Measurements from ENCODE around the gene UNC45B. TPM values are rescaled to one million over a fixed set of nuclear protein-coding genes. Genes with fewer than 3 reads are reported as not detected.
"Not testable (repeated sequence)": the region's sequence is repeated elsewhere in the genome, so short reads cannot be mapped to it uniquely, and the experiment has no call there.

UNC45B gene
- total RNA-seq (2014; rRNA removed; shearing (Covaris generic)) = not detected in 2 replicates
- not detected in 2 replicates for polyA plus RNA-seq (2015; cell fraction: cytosol; rRNA removed)
- polyA plus RNA-seq (2015; cell fraction: nucleus; rRNA removed) = 0.06 TPM in 1 of 2 replicates, not detected in the other

- no peak for DNase-seq (ENCODE audit: low read depth, low spot score)
- in situ Hi-C loops (cut with HindIII; ENCODE audit: low pct_unique_long_range_greater_than_20kb, low sequenced_read_pairs) = no loop called here
These were observed at the start of gene UNC45B for GRCh38 chr17:35147375-35147905. UNC45B (plus strand) TSS chr17:35147817; CDS start chr17:35148264, 447 bp downstream.

- in situ Hi-C loops (cut with HindIII; ENCODE audit: low pct_unique_long_range_greater_than_20kb, low sequenced_read_pairs) = no loop called here
These were observed 47.7 kb upstream of the UNC45B start for GRCh38 chr17:35099908-35100307.

GRCh38 chr17:35101036-35101435, 46.6 kb upstream of the UNC45B start:
- in situ Hi-C loops (cut with HindIII; ENCODE audit: low pct_unique_long_range_greater_than_20kb, low sequenced_read_pairs) = no loop called here

More at GRCh38 chr17:35099908-35100307, 47.7 kb upstream of the UNC45B start:
- DNase-seq (ENCODE audit: low read depth, low spot score) = no peak

GRCh38 chr17:35101725-35102124, 45.9 kb upstream of the UNC45B start:
- DNase-seq (ENCODE audit: low read depth, low spot score) = no peak
- in situ Hi-C loops (cut with HindIII; ENCODE audit: low pct_unique_long_range_greater_than_20kb, low sequenced_read_pairs) = no loop called here

More at GRCh38 chr17:35101036-35101435, 46.6 kb upstream of the UNC45B start:
- DNase-seq (ENCODE audit: low read depth, low spot score) = no peak

GRCh38 chr17:35103271-35103670, 44.3 kb upstream of the UNC45B start:
- in situ Hi-C loops (cut with HindIII; ENCODE audit: low pct_unique_long_range_greater_than_20kb, low sequenced_read_pairs) = no loop called here
- no peak for DNase-seq (ENCODE audit: low read depth, low spot score)

GRCh38 chr17:35104844-35105450, 42.7 kb upstream of the UNC45B start:
- in situ Hi-C loops (cut with HindIII; ENCODE audit: low pct_unique_long_range_greater_than_20kb, low sequenced_read_pairs) = no loop called here
- no peak for DNase-seq (ENCODE audit: low read depth, low spot score)

GRCh38 chr17:35110791-35111190, 36.8 kb upstream of the UNC45B start:
- in situ Hi-C loops (cut with HindIII; ENCODE audit: low pct_unique_long_range_greater_than_20kb, low sequenced_read_pairs); DNase-seq (ENCODE audit: low read depth, low spot score): not testable (repeated sequence)

- no peak for DNase-seq (ENCODE audit: low read depth, low spot score)
- in situ Hi-C loops (cut with HindIII; ENCODE audit: low pct_unique_long_range_greater_than_20kb, low sequenced_read_pairs) = no loop called here
These were observed 30.8 kb upstream of the UNC45B start for GRCh38 chr17:35116845-35117244.

- in situ Hi-C loops (cut with HindIII; ENCODE audit: low pct_unique_long_range_greater_than_20kb, low sequenced_read_pairs) = no loop called here
These were observed 29.6 kb upstream of the UNC45B start for GRCh38 chr17:35117984-35118383.

GRCh38 chr17:35119370-35120165, 28.0 kb upstream of the UNC45B start, which contains the start of gene RAD51D:
RAD51D (minus strand) TSS chr17:35119860; CDS start chr17:35119613, 247 bp downstream.
- in situ Hi-C loops (cut with HindIII; ENCODE audit: low pct_unique_long_range_greater_than_20kb, low sequenced_read_pairs) = no loop called here
- peak; percentile 69 for DNase-seq (ENCODE audit: low read depth, low spot score)

More at GRCh38 chr17:35117984-35118383, 29.6 kb upstream of the UNC45B start:
- DNase-seq (ENCODE audit: low read depth, low spot score) = peak; percentile 65

GRCh38 chr17:35121315-35121714, 26.3 kb upstream of the UNC45B start, which contains the start of gene FNDC8:
FNDC8 (plus strand) TSS chr17:35121615; CDS start chr17:35121694, 79 bp downstream.
- no peak for DNase-seq (ENCODE audit: low read depth, low spot score)
- in situ Hi-C loops (cut with HindIII; ENCODE audit: low pct_unique_long_range_greater_than_20kb, low sequenced_read_pairs) = no loop called here

GRCh38 chr17:35127751-35128514, 19.7 kb upstream of the UNC45B start:
- in situ Hi-C loops (cut with HindIII; ENCODE audit: low pct_unique_long_range_greater_than_20kb, low sequenced_read_pairs) = no loop called here
- DNase-seq (ENCODE audit: low read depth, low spot score) = no peak

GRCh38 chr17:35129154-35129972, 18.3 kb upstream of the UNC45B start:
- in situ Hi-C loops (cut with HindIII; ENCODE audit: low pct_unique_long_range_greater_than_20kb, low sequenced_read_pairs) = no loop called here
- no peak for DNase-seq (ENCODE audit: low read depth, low spot score)

- in situ Hi-C loops (cut with HindIII; ENCODE audit: low pct_unique_long_range_greater_than_20kb, low sequenced_read_pairs) = no loop called here
- no peak for DNase-seq (ENCODE audit: low read depth, low spot score)
These were observed 17.7 kb upstream of the UNC45B start for GRCh38 chr17:35129973-35130351.

GRCh38 chr17:35130392-35130791, 17.2 kb upstream of the UNC45B start:
- no peak for DNase-seq (ENCODE audit: low read depth, low spot score)
- in situ Hi-C loops (cut with HindIII; ENCODE audit: low pct_unique_long_range_greater_than_20kb, low sequenced_read_pairs) = no loop called here

GRCh38 chr17:35132099-35132498, 15.5 kb upstream of the UNC45B start:
- no peak for DNase-seq (ENCODE audit: low read depth, low spot score)
- in situ Hi-C loops (cut with HindIII; ENCODE audit: low pct_unique_long_range_greater_than_20kb, low sequenced_read_pairs) = no loop called here
